Kidney epithelial cell (primary cell): ENCODE results near the gene SCGB3A2. TPM values are rescaled to one million over a fixed set of nuclear protein-coding genes. Genes with fewer than 3 reads are reported as not detected.

Source experiments
- DNase-seq: peaks from one replicate; pipeline ENCODE4 v3.0.0-alpha.2; 2010; ENCODE audit warnings: low read depth
- H3K27me3 ChIP-seq: 2 replicates; pipeline ENCODE4 v1.6.0; 2011; ENCODE audit warnings: low read length; ENCODE audit not compliant: control insufficient read depth, insufficient read depth
- H3K36me3 ChIP-seq: 2 replicates; pipeline ENCODE4 v1.5.1; 2011; ENCODE audit warnings: low read length; ENCODE audit not compliant: control insufficient read depth, insufficient read depth
- H3K4me3 ChIP-seq: 2 replicates; pipeline ENCODE4 v1.5.1; 2011; ENCODE audit warnings: low read depth, mild to moderate bottlenecking, control low read depth, low read length
- CTCF ChIP-seq: IDR thresholded peaks from 2 replicates; pipeline ENCODE4 v1.5.1; 2011; ENCODE audit warnings: mild to moderate bottlenecking, moderate library complexity, low read length, control low read depth, inconsistent platforms; ENCODE audit not compliant: insufficient read depth, poor library complexity, severe bottlenecking
- total RNA-seq: library from RNA; depleted of rRNA; stranded (reverse); fragments of >200 nt; gene quantifications from 2 replicates; pipeline ENCODE4 v1.2.3, GENCODE V29; 2015

SCGB3A2 gene
- total RNA-seq, 1 donor from 2014 or later, result not detected

- no peak for TF ChIP-seq CTCF
- Histone ChIP-seq H3K27me3 (no peaks in the 10 kb centered on the region), H3K4me3 (no peak overlapping the region), H3K36me3 (no peaks in the 10 kb centered on the region)
- DNase-seq, result no peak
Observed at GRCh38 chr5:147887930-147888329, 9.4 kb downstream of the SCGB3A2 start.

- no peak for DNase-seq
- no peak overlapping the region for H3K4me3 ChIP-seq
- H3K27me3 ChIP-seq, result no peaks in the 10 kb centered on the region
- TF ChIP-seq CTCF, result no peak
- H3K36me3 ChIP-seq, result no peaks in the 10 kb centered on the region
Observed at GRCh38 chr5:147892696-147893296, 14.3 kb downstream of the SCGB3A2 start.

- H3K36me3 ChIP-seq, result no peaks in the 10 kb centered on the region
- no peak overlapping the region for H3K4me3 ChIP-seq
- DNase-seq, result no peak
- no peak for TF ChIP-seq CTCF
- H3K27me3 ChIP-seq, result no peaks in the 10 kb centered on the region
Observed at GRCh38 chr5:147893820-147894219, 15.3 kb downstream of the SCGB3A2 start.

- no peak for DNase-seq
- TF ChIP-seq CTCF, result no peak
- Histone ChIP-seq H3K36me3 (no peaks in the 10 kb centered on the region), H3K27me3 (no peaks in the 10 kb centered on the region), H3K4me3 (no peak overlapping the region)
Observed at GRCh38 chr5:147895864-147896263, 17.4 kb downstream of the SCGB3A2 start.

GRCh38 chr5:147898875-147899401 lies 20.4 kb downstream of the SCGB3A2 start:
- no peaks in the 10 kb centered on the region for H3K27me3 ChIP-seq
- DNase-seq, result no peak
- no peak for TF ChIP-seq CTCF
- no peak overlapping the region for H3K4me3 ChIP-seq
- no peaks in the 10 kb centered on the region for H3K36me3 ChIP-seq

- no peaks in the 10 kb centered on the region for H3K36me3 ChIP-seq
- H3K27me3 ChIP-seq, result no peaks in the 10 kb centered on the region
- H3K4me3 ChIP-seq, result no peak overlapping the region
- no peak for DNase-seq
- no peak for TF ChIP-seq CTCF
Observed at GRCh38 chr5:147901599-147902039, 23.1 kb downstream of the SCGB3A2 start.
